ENCODE measurements around the gene FMN2.

The FMN2 gene

DNA sequence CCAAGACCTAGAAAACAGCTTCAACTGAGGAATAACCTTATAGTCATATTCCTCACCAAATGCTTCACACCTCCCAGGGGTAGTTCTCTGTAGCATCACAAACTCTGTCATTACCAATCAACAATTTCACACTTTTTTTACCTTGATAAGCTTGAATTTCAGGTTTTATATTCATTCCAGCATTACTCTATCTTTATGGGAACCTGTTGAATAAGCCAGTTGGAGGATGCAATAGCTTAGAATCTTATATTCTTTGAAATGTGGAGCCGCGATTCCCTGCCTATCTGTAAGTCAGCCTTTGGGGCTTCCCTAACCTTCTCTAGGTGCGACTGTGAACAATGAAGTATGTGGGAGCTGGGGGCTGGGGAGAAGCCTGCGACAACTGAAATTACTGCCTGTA is 374.8 kb downstream of the FMN2 start:
- Histone ChIP-seq H3K4me3 (no peak overlapping the region), H3K27ac (no peak overlapping the region)
- TF ChIP-seq, protein P1, sequence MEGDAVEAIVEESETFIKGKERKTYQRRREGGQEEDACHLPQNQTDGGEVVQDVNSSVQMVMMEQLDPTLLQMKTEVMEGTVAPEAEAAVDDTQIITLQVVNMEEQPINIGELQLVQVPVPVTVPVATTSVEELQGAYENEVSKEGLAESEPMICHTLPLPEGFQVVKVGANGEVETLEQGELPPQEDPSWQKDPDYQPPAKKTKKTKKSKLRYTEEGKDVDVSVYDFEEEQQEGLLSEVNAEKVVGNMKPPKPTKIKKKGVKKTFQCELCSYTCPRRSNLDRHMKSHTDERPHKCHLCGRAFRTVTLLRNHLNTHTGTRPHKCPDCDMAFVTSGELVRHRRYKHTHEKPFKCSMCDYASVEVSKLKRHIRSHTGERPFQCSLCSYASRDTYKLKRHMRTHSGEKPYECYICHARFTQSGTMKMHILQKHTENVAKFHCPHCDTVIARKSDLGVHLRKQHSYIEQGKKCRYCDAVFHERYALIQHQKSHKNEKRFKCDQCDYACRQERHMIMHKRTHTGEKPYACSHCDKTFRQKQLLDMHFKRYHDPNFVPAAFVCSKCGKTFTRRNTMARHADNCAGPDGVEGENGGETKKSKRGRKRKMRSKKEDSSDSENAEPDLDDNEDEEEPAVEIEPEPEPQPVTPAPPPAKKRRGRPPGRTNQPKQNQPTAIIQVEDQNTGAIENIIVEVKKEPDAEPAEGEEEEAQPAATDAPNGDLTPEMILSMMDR (IDR thresholded peaks at IDR 0.05): no peak
- DNase-seq (ENCODE audit: low spot score): no peak

DNA sequence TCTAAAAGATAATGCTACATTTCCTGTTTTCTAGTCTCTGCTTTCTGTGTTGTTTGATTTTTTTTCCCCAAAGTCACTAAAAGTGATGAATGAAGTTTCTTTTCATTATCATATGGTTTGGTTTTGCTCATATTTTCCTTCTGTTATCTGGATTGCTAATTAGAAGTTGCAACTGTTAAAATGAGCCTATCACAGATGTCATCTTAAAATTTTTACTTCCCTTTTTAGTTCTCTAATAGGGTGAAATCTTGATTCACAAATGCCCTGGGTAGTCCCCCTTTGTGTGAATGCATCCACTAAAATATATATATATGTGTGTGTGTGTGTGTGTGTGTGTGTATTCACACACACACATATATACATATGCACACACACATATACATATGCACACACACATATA is 376.2 kb downstream of the FMN2 start:
- H3K27ac ChIP-seq: no peak overlapping the region
- no peak overlapping the region for H3K4me3 ChIP-seq
- DNase-seq (ENCODE audit: low spot score): no peak
- TF ChIP-seq, protein P1 (IDR thresholded peaks at IDR 0.05): no peak

DNA sequence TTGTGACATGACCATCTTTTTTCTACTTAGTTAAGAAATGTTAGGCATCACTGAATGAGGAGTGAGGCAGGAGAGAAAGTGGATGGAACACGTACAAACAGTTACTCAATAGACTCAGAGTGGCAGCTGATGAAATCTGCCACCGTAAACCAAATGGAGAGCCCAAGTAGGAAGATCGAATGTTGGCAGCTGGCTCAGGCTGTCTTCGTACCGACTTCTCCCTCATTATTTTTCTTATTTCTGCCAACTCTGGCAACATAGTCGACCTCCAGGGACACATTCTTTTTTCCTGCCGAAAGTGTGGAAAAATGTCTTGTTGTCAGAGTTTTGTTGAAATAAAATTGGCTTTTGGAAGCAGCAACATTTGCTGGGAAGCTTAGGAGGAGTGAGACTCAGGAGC is 377.0 kb downstream of the FMN2 start:
- TF ChIP-seq, protein P1 (IDR thresholded peaks at IDR 0.05): no peak
- no peak for DNase-seq (ENCODE audit: low spot score)
- H3K27ac ChIP-seq: no peak overlapping the region
- no peak overlapping the region for H3K4me3 ChIP-seq

DNA sequence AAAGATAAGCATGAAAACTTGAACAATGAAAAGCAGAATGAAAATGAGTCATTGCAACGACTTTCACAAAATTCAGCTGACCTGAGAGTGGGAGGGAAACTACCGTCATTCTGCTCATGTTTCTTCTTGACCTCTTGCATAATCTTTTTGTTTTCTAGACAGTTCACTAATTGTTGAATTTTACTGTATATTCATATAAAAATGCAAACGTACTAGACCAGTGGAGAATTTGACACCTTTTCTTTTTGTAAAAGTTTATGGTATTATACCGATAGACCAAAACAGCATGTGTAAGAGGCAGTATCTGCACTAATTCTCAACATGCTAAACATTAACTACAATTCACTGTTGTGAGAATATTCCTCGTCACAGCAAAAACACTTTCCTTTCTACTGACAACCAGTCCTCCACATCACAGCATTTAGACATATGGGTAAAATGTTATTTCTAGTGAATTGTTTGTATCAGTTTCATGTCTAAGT is 382.5 kb downstream of the FMN2 start:
- TF ChIP-seq, protein P1 (IDR thresholded peaks at IDR 0.05): no peak

DNA sequence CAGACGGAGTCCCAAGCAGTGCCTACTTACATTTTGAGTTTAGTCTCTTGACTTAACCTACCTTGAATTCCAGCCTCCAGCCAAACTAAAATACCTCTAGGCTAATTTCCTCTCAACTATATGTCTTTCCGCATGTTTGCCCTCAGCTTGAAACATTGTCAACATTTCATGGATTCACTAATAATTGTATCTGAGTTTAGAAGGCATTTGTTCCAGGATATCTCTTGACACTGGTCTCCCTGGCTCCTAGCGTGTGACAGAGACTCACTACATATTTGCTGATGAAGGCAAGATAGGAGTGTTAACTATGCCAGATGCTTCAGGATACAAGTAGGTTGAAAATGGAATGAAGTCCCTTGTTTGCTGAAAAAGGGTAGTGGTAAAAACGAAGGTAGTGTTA is 384.1 kb downstream of the FMN2 start:
- DNase-seq (ENCODE audit: low spot score): no peak
- Histone ChIP-seq H3K27ac (no peak overlapping the region), H3K4me3 (no peak overlapping the region)
- TF ChIP-seq, protein P1 (IDR thresholded peaks at IDR 0.05): no peak

More for the DNA sequence above, 382.5 kb downstream of the FMN2 start:
- H3K27ac ChIP-seq: no peak overlapping the region
- no peak overlapping the region for H3K4me3 ChIP-seq
- no peak for DNase-seq (ENCODE audit: low spot score)

DNA sequence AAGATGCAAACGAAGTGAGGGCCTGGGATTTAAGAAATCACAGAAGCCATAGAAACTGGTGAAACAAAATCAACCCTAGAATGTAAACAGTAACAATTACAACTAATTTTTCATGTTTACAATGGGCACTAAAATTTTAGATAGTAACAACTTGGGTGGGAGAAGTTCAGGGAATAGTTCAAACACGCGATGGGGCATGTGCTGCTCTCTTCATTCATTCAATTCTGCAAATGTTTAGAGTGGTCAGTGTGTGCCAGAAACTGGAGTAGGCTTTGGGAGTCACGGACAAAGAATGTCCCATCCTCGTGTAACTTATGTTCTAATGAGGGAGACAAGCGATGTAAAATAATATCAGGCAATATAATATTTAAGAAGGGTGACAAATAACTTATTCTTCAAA is 386.9 kb downstream of the FMN2 start:
- Histone ChIP-seq H3K27ac (no peak overlapping the region), H3K4me3 (no peak overlapping the region)
- no peak for DNase-seq (ENCODE audit: low spot score)
- TF ChIP-seq, protein P1 (IDR thresholded peaks at IDR 0.05): no peak

DNA sequence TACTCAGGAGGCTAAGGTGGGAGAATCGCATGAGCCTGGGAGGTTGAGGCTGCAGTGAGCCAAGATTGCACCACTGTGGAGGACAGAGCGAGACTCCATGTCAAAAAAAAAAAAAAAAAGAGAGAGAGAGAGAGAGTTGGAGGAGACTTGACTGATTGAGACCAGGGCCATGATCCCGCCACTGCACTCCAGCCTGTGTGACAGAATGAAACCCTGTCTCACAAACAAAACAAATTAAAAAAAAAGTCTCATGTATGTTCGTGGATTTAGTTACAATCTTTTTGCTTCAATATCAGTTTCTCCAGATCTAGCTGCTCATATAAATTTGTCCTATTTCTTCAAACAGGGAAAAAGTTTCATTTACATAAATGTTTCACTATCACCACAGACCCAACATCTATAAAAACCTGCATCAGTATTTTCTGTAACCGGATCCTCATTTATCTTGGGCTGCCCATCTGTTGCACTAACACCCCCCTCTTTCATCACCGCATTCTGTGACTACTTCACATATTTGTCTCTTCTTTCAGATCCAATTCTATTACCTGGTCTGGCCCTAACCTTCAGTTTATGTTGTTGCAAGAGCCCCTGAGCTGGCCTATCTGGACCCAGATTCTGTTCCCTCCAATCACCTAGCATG is 393.2 kb downstream of the FMN2 start:
- TF ChIP-seq, protein P1 (IDR thresholded peaks at IDR 0.05): no peak
- H3K4me3 ChIP-seq: no peak overlapping the region
- no peak overlapping the region for H3K27ac ChIP-seq
- no peak for DNase-seq (ENCODE audit: low spot score)

Measured in coronary artery (tissue), 2 donors.